Stimulated activated CD8-positive, alpha-beta memory T cell treated with anti-CD3 and anti-CD28 coated beads, Interleukin-4, amount 100 ng/mL, for 4 hours (primary cell): ENCODE measurements around the gene GRID1.

Source experiments
- DNase-seq, 2 donors: peaks; one replicate each; pipeline ENCODE4 v3.0.0-alpha.2; 2020; ENCODE audit warnings: low read depth in 2 of 2, low spot score in 1 of 2

Gene GRID1

GRCh38 chr10:85674851-85675250 lies 691.7 kb downstream of the GRID1 start:
- DNase-seq: no peak

GRCh38 chr10:85673270-85673669 lies 693.3 kb downstream of the GRID1 start:
- no peak for DNase-seq

DNA sequence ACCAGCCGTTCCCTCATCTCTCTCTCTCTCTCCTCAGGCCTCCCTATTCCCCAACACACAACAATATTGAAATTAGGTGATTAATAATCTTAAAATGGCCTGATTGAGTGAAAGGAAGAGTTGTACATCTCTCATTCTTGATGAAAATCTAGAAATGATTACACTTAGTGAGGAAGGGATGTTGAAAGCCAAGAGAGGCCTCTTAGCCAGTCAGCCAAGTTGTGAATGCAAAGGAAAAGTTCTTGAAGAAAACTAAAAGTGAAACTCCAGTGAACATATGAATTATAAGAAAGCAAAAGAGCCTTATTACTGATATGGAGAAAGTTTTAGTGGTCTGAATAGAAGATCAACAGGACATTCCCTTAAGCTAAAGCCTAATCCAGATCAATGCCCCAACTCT lies 695.1 kb downstream of the GRID1 start:
- DNase-seq: no peak

DNA sequence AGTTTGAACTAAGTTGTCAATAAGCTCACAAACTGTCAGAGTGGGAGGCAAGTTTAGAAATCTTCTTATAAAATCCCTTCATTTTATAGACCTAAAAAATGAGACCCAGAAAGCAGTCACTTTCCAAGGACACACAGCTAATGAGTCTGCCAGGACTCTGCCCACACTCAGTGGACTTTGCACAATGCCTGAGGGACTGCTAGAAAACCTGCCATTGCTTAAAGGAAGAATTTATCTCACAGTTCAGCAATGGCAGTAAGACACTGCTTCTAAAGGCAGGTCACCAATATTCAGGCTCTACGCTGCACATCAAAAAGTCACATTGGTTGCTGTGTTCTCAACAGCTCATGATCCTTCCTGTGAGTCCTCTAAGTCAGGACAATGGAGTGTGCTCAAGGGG lies 698.1 kb downstream of the GRID1 start:
- no peak for DNase-seq

GRCh38 chr10:85667638-85668233 lies 698.9 kb downstream of the GRID1 start:
- no peak for DNase-seq

GRCh38 chr10:85666987-85667386 lies 699.6 kb downstream of the GRID1 start:
- no peak for DNase-seq

- no peak for DNase-seq
Measured at GRCh38 chr10:85666102-85666501, 700.5 kb downstream of the GRID1 start.

GRCh38 chr10:85665681-85666080 lies 700.9 kb downstream of the GRID1 start:
- DNase-seq: no peak

DNA sequence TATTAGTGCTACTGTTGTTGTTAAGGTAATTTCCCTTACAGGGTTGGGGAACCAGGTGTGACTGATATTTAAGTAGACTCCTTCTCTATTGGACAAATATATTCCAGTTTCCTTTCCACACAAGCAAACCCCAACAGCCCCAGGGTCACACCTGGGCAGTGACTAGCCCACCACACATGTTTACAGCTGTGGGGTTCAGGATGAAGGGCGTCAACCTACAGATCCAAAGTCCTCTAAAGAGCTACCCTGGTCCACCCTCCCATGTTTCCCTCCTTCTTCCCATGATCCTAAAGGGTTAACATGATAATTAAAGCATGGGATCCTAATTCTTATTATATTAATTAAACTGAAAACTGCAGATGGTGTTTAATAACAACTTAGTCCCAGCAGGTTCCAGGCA lies 701.5 kb downstream of the GRID1 start:
- no peak for DNase-seq

- no peak for DNase-seq
Measured at GRCh38 chr10:85661123-85661522, 705.5 kb downstream of the GRID1 start.

GRCh38 chr10:85659331-85659730 lies 707.3 kb downstream of the GRID1 start:
- no peak for DNase-seq

DNA sequence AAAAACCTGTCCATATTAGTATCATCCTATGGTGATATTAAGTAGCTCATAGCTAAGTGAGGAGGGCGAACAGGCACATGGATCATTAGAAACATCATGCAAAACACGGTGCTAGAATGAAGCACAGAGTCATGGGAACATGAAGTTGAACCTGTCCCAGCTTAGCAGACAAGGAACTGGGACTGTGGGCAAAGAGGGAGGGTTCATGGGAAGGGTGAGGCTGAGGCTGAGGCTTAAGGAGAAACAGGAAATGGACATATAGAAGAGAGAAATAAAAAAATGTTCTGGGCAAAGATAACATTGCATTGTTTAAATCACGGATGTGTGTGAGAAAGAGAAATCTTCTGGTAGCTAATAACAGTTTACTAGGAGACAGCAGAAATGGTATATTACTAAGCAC lies 708.1 kb downstream of the GRID1 start:
- DNase-seq: no peak

GRCh38 chr10:85657476-85658113 lies 709.0 kb downstream of the GRID1 start:
- DNase-seq: no peak

GRCh38 chr10:85655411-85655810 lies 711.2 kb downstream of the GRID1 start:
- DNase-seq: no peak

- DNase-seq: no peak
Measured at GRCh38 chr10:85651497-85651882, 715.1 kb downstream of the GRID1 start.

DNA sequence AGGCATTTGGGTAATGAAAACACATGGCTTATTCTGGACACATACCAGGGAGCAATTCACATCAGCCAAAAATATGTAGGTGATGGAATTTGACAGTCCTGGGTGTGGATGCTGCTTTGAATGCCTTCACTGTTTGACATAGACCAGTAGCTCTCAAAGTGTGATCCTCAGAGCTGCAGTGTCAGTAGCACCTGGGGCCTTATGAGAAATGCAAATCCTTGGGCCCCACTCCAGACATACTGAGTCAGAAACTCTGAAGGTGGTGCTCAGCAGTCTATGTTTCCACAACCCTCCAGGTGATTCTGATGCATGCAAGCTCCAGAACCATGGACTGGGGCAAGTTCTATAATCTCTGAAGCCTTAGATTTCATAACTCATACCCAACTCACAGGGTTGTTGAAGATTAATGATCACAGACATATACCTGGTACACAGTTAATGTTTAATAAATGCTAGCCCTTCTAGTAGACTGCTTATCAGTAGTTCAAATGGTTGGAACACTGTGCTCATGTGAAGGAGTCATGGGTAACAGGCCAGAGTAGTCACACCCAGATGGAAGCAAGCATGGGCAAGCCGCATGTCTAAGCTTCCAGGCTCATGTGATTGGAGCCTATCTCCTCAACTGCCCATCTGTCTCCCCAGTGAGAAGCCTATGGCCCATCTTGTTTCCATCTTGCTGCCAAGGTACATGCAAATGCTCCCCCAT lies 715.7 kb downstream of the GRID1 start:
- no peak for DNase-seq

- no peak for DNase-seq
Measured at GRCh38 chr10:85649461-85649860, 717.1 kb downstream of the GRID1 start.

- DNase-seq: no peak
Measured at GRCh38 chr10:85648279-85648754, 718.3 kb downstream of the GRID1 start.

DNA sequence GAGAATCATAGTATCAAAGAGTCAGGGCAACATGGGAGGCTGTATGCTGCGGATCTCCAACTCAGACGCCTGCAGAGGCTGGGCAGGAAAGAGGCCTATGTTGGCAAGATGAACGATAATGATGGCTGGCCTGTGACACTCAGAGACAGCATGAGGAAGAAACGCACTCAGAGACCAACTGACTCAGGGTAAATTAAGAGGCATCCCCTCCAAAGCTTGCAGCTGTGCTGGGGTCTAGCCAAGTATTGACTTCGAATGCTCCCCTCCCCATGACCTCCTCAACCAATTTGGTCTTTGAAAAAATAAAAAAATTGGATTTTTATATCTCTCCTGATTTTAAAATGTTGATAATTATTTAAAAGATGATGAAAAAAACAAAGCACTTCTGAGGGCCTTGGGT lies 718.9 kb downstream of the GRID1 start:
- DNase-seq: no peak

- DNase-seq: no peak
Measured at GRCh38 chr10:85645926-85646711, 720.5 kb downstream of the GRID1 start.

DNA sequence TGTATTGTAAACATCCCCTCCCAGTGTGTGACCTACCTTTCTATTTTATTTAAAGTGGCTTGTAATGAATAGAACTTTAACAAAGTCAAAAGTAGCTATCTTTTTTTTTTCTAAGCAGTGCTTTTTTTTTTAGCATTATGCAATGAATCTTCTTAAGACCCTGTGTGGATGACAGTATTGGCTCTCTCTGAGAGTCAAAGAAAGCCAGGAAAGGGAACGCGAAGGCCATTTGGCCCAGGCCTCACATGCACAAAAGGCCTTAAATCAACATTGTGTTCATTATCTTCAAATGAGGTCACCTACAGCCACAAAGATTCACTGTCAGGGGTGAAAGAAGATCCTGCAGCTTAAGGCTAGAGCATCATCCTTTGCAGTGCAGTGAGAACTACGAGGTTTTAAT lies 721.5 kb downstream of the GRID1 start:
- no peak for DNase-seq
